DOHH2 (cell line): ENCODE data around the gene LAPTM4A.

Experiments
- H3F3A ChIP-seq: fragments of 200-600 bp; sonication (generic), shearing (Covaris generic); 2 replicates; pipeline ENCODE4 v1.6.0; 2016; ENCODE audit warnings: antibody characterized with exemption, mild to moderate bottlenecking; ENCODE audit not compliant: control insufficient read depth, insufficient read depth
- H3K27ac ChIP-seq: fragments of 200-600 bp; sonication (generic); 2 replicates; pipeline ENCODE4 v1.5.1; 2014; ENCODE audit warnings: low read depth, mild to moderate bottlenecking, low read length, moderate library complexity
- H3K27me3 ChIP-seq: fragments of 200-600 bp; sonication (generic); 2 replicates; pipeline ENCODE4 v1.6.1; 2014; ENCODE audit warnings: mild to moderate bottlenecking, low read length, mixed read lengths; ENCODE audit not compliant: control insufficient read depth
- H3K36me3 ChIP-seq: fragments of 200-600 bp; sonication (generic); 2 replicates; pipeline ENCODE4 v1.6.1; 2014; ENCODE audit warnings: mild to moderate bottlenecking, low read length, moderate library complexity, mixed read lengths; ENCODE audit not compliant: control insufficient read depth
- H3K4me1 ChIP-seq: fragments of 200-600 bp; sonication (generic); 2 replicates; pipeline ENCODE4 v1.6.1; 2014; ENCODE audit warnings: mild to moderate bottlenecking, low read length, mixed read lengths; ENCODE audit not compliant: control insufficient read depth
- H3K4me2 ChIP-seq: fragments of 200-600 bp; sonication (generic); 2 replicates; pipeline ENCODE4 v1.6.0; 2014; ENCODE audit warnings: mild to moderate bottlenecking, low read length, moderate library complexity
- H3K4me3 ChIP-seq: fragments of 200-600 bp; sonication (generic); 2 replicates; pipeline ENCODE4 v1.5.1; 2014; ENCODE audit warnings: mild to moderate bottlenecking, low read length, mixed read lengths
- H3K79me2 ChIP-seq: fragments of 200-600 bp; sonication (generic); 2 replicates; pipeline ENCODE4 v1.6.1; 2014; ENCODE audit warnings: mild to moderate bottlenecking, low read length, mixed read lengths; ENCODE audit not compliant: control insufficient read depth
- H3K9me2 ChIP-seq: fragments of 200-600 bp; sonication (generic); replicated peaks from 2 replicates; pipeline ENCODE4 v1.6.1; 2014; ENCODE audit warnings: mild to moderate bottlenecking, low read length, mixed read lengths; ENCODE audit not compliant: control insufficient read depth
- H3K9me3 ChIP-seq: fragments of 200-600 bp; sonication (generic); 2 replicates; pipeline ENCODE4 v1.6.1; 2014; ENCODE audit warnings: antibody characterized with exemption, low read length, mixed read lengths; ENCODE audit not compliant: control insufficient read depth, insufficient read depth
- H4K20me1 ChIP-seq: fragments of 200-600 bp; sonication (generic); 2 replicates; pipeline ENCODE4 v1.6.0; 2014; ENCODE audit warnings: low read depth, mild to moderate bottlenecking, antibody characterized with exemption, low read length, moderate library complexity; ENCODE audit not compliant: control insufficient read depth, insufficient read depth
- CTCF ChIP-seq: fragments of 200-600 bp; sonication (generic); IDR thresholded peaks from one replicate; pipeline ENCODE4 v1.5.1; 2014; ENCODE audit warnings: antibody characterized with exemption, mild to moderate bottlenecking, low read depth, low read length; ENCODE audit not compliant: poor library complexity, severe bottlenecking
- EZH2phosphoT487 ChIP-seq: fragments of 200-600 bp; sonication (generic); IDR thresholded peaks from 2 replicates; pipeline ENCODE4 v1.6.1; 2017; ENCODE audit warnings: borderline replicate concordance, mild to moderate bottlenecking, antibody characterized with exemption, low read length, moderate library complexity, mixed read lengths

The LAPTM4A gene

GRCh38 chr2:20054119-20054518 is 2.7 kb upstream of the LAPTM4A start:
- no peak for TF ChIP-seq EZH2phosphoT487
- no peak for TF ChIP-seq CTCF
- Histone ChIP-seq H3K36me3 (peaks cover 4% of the 10 kb centered on the region; the same call in 1 of the 2 replicates), H3K4me2 (no peak overlapping the region), H4K20me1 (0 out of 2 replicates have a peak, but pooled peaks cover 3% of the 10 kb centered on the region), H3K4me1 (peaks cover 20% of the 10 kb centered on the region), H3K9me2 (no peaks in the 10 kb centered on the region), H3K27me3 (peaks cover 23% of the 10 kb centered on the region), H3K4me3 (no peak overlapping the region), H3K79me2 (peaks cover 23% of the 10 kb centered on the region), H3K27ac (no peak overlapping the region), H3K9me3 (no peaks in the 10 kb centered on the region), H3F3A (0 out of 2 replicates have a peak, but pooled peaks cover 6% of the 10 kb centered on the region)

- peaks cover 36% of the 10 kb centered on the region for H3K79me2 ChIP-seq
- H3K9me3 ChIP-seq, result no peaks in the 10 kb centered on the region
- H3K4me3 ChIP-seq, result peak overlapping the region; percentile 98
- peak overlapping the region; percentile 81 for H3K4me2 ChIP-seq
- TF ChIP-seq EZH2phosphoT487, result no peak
- no peak for TF ChIP-seq CTCF
- 0 out of 2 replicates have a peak, but pooled peaks cover 3% of the 10 kb centered on the region for H4K20me1 ChIP-seq
- H3F3A ChIP-seq, result 0 out of 2 replicates have a peak, but pooled peaks cover 6% of the 10 kb centered on the region
- no peak overlapping the region for H3K27ac ChIP-seq
- no peaks in the 10 kb centered on the region for H3K9me2 ChIP-seq
- H3K36me3 ChIP-seq, result peaks cover 6% of the 10 kb centered on the region; the same call in 1 of the 2 replicates
- H3K4me1 ChIP-seq, result peaks cover 33% of the 10 kb centered on the region
- peaks cover 18% of the 10 kb centered on the region for H3K27me3 ChIP-seq
These were observed 1.4 kb upstream of the LAPTM4A start for GRCh38 chr2:20052861-20053281.

- H3K4me2 ChIP-seq, result peak overlapping the region; percentile 81
- peaks cover 41% of the 10 kb centered on the region for H3K79me2 ChIP-seq
- peaks cover 14% of the 10 kb centered on the region for H3K27me3 ChIP-seq
- no peaks in the 10 kb centered on the region for H3K9me2 ChIP-seq
- H3K4me3 ChIP-seq, result peak overlapping the region; percentile 98
- peak overlapping the region; percentile 57; the same call in 1 of the 2 replicates for H3K27ac ChIP-seq
- no peaks in the 10 kb centered on the region for H3K9me3 ChIP-seq
- 0 out of 2 replicates have a peak, but pooled peaks cover 3% of the 10 kb centered on the region for H4K20me1 ChIP-seq
- TF ChIP-seq EZH2phosphoT487, result no peak
- H3K36me3 ChIP-seq, result peaks cover 6% of the 10 kb centered on the region; the same call in 1 of the 2 replicates
- peaks cover 35% of the 10 kb centered on the region for H3K4me1 ChIP-seq
- 0 out of 2 replicates have a peak, but pooled peaks cover 6% of the 10 kb centered on the region for H3F3A ChIP-seq
These were observed 912 bp upstream of the LAPTM4A start for GRCh38 chr2:20052229-20052851.
